WTC11 (cell line): Measurements from ENCODE around the gene BCO1. TPM values are rescaled to one million over a fixed set of nuclear protein-coding genes. Genes with fewer than 3 reads are reported as not detected.

Experiments
- ATAC-seq: fragments of 200-7000 bp; cut with Tn5 transposase; 2 replicates; pipeline ENCODE4 v1.10.0; 2021; ENCODE audit warnings: mild to moderate bottlenecking, moderate library complexity
- CTCF ChIA-PET: fragments of 300-600 bp; sonication (Branson Sonifier 250); formaldehyde crosslinking; loops from one replicate; lab custom pipeline; 2021; ENCODE audit warnings: antibody characterized with exemption; lab: Charles Lee
- POLR2A ChIA-PET: fragments of 350-600 bp; sonication (Branson Sonifier 250); formaldehyde crosslinking; loops from one replicate; lab custom pipeline; 2021; ENCODE audit warnings: antibody characterized with exemption; lab: Charles Lee
- DNase-seq: peaks from one replicate; pipeline ENCODE4 v3.0.0; 2021; ENCODE audit warnings: low spot score
- H3K27ac Mint-ChIP-seq: 2 replicates; pipeline ENCODE4 v1.8.0; 2021; ENCODE audit warnings: mixed read lengths
- H3K27me3 Mint-ChIP-seq: 2 replicates; pipeline ENCODE4 v1.8.0; 2021; ENCODE audit warnings: low read depth, mild to moderate bottlenecking, moderate library complexity, mixed read lengths
- H3K36me3 Mint-ChIP-seq: 2 replicates; pipeline ENCODE4 v1.8.0; 2021; ENCODE audit warnings: mixed read lengths
- H3K4me1 Mint-ChIP-seq: 2 replicates; pipeline ENCODE4 v1.8.0; 2022; ENCODE audit warnings: mixed read lengths
- H3K4me3 Mint-ChIP-seq: 2 replicates; pipeline ENCODE4 v1.8.0; 2021; ENCODE audit warnings: mild to moderate bottlenecking, moderate library complexity, mixed read lengths
- H3K9me3 Mint-ChIP-seq: 2 replicates; pipeline ENCODE4 v1.8.0; 2021; ENCODE audit warnings: mixed read lengths
- AR ChIP-seq: fragments of 250-450 bp; sonication (Bioruptor Pico); IDR thresholded peaks from 2 replicates; pipeline ENCODE4 v1.9.0; 2021; ENCODE audit warnings: mild to moderate bottlenecking
- ELF4 ChIP-seq: sonication (generic); formaldehyde crosslinking; IDR thresholded peaks from 2 replicates; pipeline ENCODE4 v1.8.1; 2022; ENCODE audit warnings: low read depth, mild to moderate bottlenecking, moderate library complexity, missing genetic modification reagents
- ETV6 ChIP-seq: sonication (generic); formaldehyde crosslinking; IDR thresholded peaks from 2 replicates; pipeline ENCODE4 v1.8.1; 2022; ENCODE audit warnings: mild to moderate bottlenecking, missing genetic modification reagents
- GABPB1 ChIP-seq: sonication (generic); formaldehyde crosslinking; IDR thresholded peaks from 2 replicates; pipeline ENCODE4 v1.8.1; 2023; ENCODE audit warnings: mild to moderate bottlenecking, missing genetic modification reagents
- GTF2I ChIP-seq: fragments of 250-450 bp; sonication (Bioruptor Pico); conservative IDR thresholded peaks from 2 replicates; pipeline ENCODE4 v1.4.0; 2021; ENCODE audit warnings: mild to moderate bottlenecking
- NFATC4 ChIP-seq: fragments of 250-450 bp; sonication (Bioruptor Pico); IDR thresholded peaks from 2 replicates; pipeline ENCODE4 v1.9.0; 2021; ENCODE audit warnings: mild to moderate bottlenecking
- NFE2L1 ChIP-seq: sonication (generic); formaldehyde crosslinking; IDR thresholded peaks from 2 replicates; pipeline ENCODE4 v1.8.1; 2023; ENCODE audit warnings: missing genetic modification reagents
- NR1H2 ChIP-seq: sonication (generic); formaldehyde crosslinking; IDR thresholded peaks from 2 replicates; pipeline ENCODE4 v1.9.0; 2021; ENCODE audit warnings: mild to moderate bottlenecking, moderate library complexity, missing genetic modification reagents
- NR2C2 ChIP-seq: sonication (generic); formaldehyde crosslinking; IDR thresholded peaks from 2 replicates; pipeline ENCODE4 v1.8.0; 2022; ENCODE audit warnings: mild to moderate bottlenecking, missing genetic modification reagents
- NR3C1 ChIP-seq: sonication (generic); formaldehyde crosslinking; conservative IDR thresholded peaks from 2 replicates; pipeline ENCODE4 v1.8.1; 2023; ENCODE audit warnings: low read depth, mild to moderate bottlenecking, missing genetic modification reagents
- TCF7 ChIP-seq: sonication (generic); formaldehyde crosslinking; IDR thresholded peaks from 2 replicates; pipeline ENCODE4 v1.8.0; 2022; ENCODE audit warnings: mild to moderate bottlenecking, low read depth, missing genetic modification reagents, moderate library complexity
- TEAD1 ChIP-seq: sonication (generic); formaldehyde crosslinking; IDR thresholded peaks from 2 replicates; pipeline ENCODE4 v1.8.0; 2022; ENCODE audit warnings: mild to moderate bottlenecking, missing genetic modification reagents
- TP53 ChIP-seq: sonication (generic); formaldehyde crosslinking; IDR thresholded peaks from 2 replicates; pipeline ENCODE4 v1.8.1; 2023; ENCODE audit warnings: mild to moderate bottlenecking, missing genetic modification reagents
- ZNF121 ChIP-seq: sonication (generic); formaldehyde crosslinking; IDR thresholded peaks from 2 replicates; pipeline ENCODE4 v1.8.0; 2023; ENCODE audit warnings: missing genetic modification reagents
- ZNF138 ChIP-seq: sonication (generic); formaldehyde crosslinking; conservative IDR thresholded peaks from 2 replicates; pipeline ENCODE4 v1.8.1; 2022; ENCODE audit warnings: mild to moderate bottlenecking, moderate library complexity, missing genetic modification reagents
- ZNF263 ChIP-seq: sonication (generic); formaldehyde crosslinking; IDR thresholded peaks from 2 replicates; pipeline ENCODE4 v1.8.1; 2022; ENCODE audit warnings: low read depth, mild to moderate bottlenecking, moderate library complexity, missing genetic modification reagents
- ZNF423 ChIP-seq: fragments of 250-450 bp; sonication (Bioruptor Pico); IDR thresholded peaks from 2 replicates; pipeline ENCODE4 v2.1.2; 2022; ENCODE audit warnings: mild to moderate bottlenecking, moderate library complexity
- total RNA-seq: library from RNA; stranded (reverse); gene quantifications from 3 replicates; pipeline ENCODE4 v1.2.3, GENCODE V29; 2021
- TF ChIP-seq, protein P1 (sequence below): sonication (generic); formaldehyde crosslinking; IDR thresholded peaks from 2 replicates; pipeline ENCODE4 v1.8.1; 2022; ENCODE audit warnings: low read depth, missing genetic modification reagents, borderline replicate concordance
- TF ChIP-seq, protein P2 (sequence below): sonication (generic); formaldehyde crosslinking; IDR thresholded peaks from 2 replicates; pipeline ENCODE4 v1.8.0; 2022; ENCODE audit warnings: mild to moderate bottlenecking, missing genetic modification reagents
- TF ChIP-seq, protein P3 (sequence below): sonication (generic); formaldehyde crosslinking; conservative IDR thresholded peaks from 2 replicates; pipeline ENCODE4 v1.8.1; 2023; ENCODE audit warnings: mild to moderate bottlenecking, low read depth, missing genetic modification reagents, moderate library complexity
- TF ChIP-seq, protein P4 (sequence below): sonication (generic); formaldehyde crosslinking; IDR thresholded peaks from 2 replicates; pipeline ENCODE4 v1.8.0; 2022; ENCODE audit warnings: mild to moderate bottlenecking, missing genetic modification reagents

The BCO1 gene
- total RNA-seq, 1 experiment from 2014 or later: 0.15 TPM

DNA sequence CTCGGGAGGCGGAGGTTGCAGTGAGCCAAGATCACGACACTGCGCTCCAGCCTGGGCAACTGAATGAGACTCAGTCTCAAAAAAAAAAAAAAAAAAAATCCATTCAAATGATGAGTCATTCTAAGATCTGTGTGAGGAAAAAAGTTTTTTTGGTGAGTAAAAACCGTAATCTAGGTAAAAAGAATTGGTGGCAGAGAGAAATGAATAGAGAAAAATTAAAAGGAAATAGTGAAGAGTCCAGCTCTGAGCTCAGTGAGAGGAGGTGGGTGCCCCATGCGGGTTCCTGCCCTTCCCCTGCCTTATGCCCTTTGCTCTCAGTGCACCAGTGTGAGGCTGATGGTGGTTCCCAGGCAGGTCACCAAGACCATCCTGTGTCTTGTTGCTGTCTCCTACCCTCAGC is 97.2 kb downstream of the BCO1 start:
- peaks cover 21% of the 10 kb centered on the region for H3K4me1 Mint-ChIP-seq
- POLR2A ChIA-PET: interaction anchor here (0.6 kb wide), 1 partner anchor 15 kb away, joined by 3 read pairs; no protein-coding TSS in a partner anchor
- CTCF ChIA-PET: interaction anchor here (0.7 kb wide), 1 partner anchor 93 kb away, joined by 3 read pairs; no protein-coding TSS in a partner anchor

GRCh38 chr16:81337097-81337496 is 98.6 kb downstream of the BCO1 start:
- Mint-ChIP-seq H3K27me3 (no peaks in the 10 kb centered on the region), H3K4me1 (peaks cover 21% of the 10 kb centered on the region), H3K4me3 (no peak overlapping the region), H3K27ac (no peak overlapping the region), H3K9me3 (peaks cover 37% of the 10 kb centered on the region), H3K36me3 (peaks cover 37% of the 10 kb centered on the region)
- CTCF ChIA-PET: no interaction called here
- no peak for TF ChIP-seq TCF7
- no peak for TF ChIP-seq ZNF138 (CRISPR knock-in tag)
- no peak for TF ChIP-seq ZNF121 (CRISPR knock-in tag)
- TF ChIP-seq NR2C2 (CRISPR knock-in tag): no peak
- TF ChIP-seq NR1H2 (CRISPR knock-in tag): no peak
- no peak for TF ChIP-seq NR3C1 (CRISPR knock-in tag)
- TF ChIP-seq, protein P1, sequence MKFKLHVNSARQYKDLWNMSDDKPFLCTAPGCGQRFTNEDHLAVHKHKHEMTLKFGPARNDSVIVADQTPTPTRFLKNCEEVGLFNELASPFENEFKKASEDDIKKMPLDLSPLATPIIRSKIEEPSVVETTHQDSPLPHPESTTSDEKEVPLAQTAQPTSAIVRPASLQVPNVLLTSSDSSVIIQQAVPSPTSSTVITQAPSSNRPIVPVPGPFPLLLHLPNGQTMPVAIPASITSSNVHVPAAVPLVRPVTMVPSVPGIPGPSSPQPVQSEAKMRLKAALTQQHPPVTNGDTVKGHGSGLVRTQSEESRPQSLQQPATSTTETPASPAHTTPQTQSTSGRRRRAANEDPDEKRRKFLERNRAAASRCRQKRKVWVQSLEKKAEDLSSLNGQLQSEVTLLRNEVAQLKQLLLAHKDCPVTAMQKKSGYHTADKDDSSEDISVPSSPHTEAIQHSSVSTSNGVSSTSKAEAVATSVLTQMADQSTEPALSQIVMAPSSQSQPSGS (CRISPR knock-in tag): no peak
- no peak for TF ChIP-seq ZNF423 (CRISPR knock-in tag)
- no peak for TF ChIP-seq GABPB1 (CRISPR knock-in tag)
- no peak for TF ChIP-seq AR (CRISPR knock-in tag)
- TF ChIP-seq NFATC4 (CRISPR knock-in tag): no peak
- TF ChIP-seq ELF4 (CRISPR knock-in tag): no peak
- no peak for TF ChIP-seq GTF2I (CRISPR knock-in tag)
- no peak for TF ChIP-seq NFE2L1 (CRISPR knock-in tag)
- no peak for TF ChIP-seq TEAD1 (CRISPR knock-in tag)
- no peak for TF ChIP-seq TP53 (CRISPR knock-in tag)
- no peak for DNase-seq
- ATAC-seq: no peak
- POLR2A ChIA-PET: no interaction called here

More for the DNA sequence above, 97.2 kb downstream of the BCO1 start:
- Mint-ChIP-seq H3K9me3 (peaks cover 25% of the 10 kb centered on the region), H3K27me3 (no peaks in the 10 kb centered on the region), H3K27ac (no peak overlapping the region), H3K36me3 (peaks cover 26% of the 10 kb centered on the region), H3K4me3 (no peak overlapping the region)
- no peak for DNase-seq
- no peak for ATAC-seq
- TF ChIP-seq, protein P2, sequence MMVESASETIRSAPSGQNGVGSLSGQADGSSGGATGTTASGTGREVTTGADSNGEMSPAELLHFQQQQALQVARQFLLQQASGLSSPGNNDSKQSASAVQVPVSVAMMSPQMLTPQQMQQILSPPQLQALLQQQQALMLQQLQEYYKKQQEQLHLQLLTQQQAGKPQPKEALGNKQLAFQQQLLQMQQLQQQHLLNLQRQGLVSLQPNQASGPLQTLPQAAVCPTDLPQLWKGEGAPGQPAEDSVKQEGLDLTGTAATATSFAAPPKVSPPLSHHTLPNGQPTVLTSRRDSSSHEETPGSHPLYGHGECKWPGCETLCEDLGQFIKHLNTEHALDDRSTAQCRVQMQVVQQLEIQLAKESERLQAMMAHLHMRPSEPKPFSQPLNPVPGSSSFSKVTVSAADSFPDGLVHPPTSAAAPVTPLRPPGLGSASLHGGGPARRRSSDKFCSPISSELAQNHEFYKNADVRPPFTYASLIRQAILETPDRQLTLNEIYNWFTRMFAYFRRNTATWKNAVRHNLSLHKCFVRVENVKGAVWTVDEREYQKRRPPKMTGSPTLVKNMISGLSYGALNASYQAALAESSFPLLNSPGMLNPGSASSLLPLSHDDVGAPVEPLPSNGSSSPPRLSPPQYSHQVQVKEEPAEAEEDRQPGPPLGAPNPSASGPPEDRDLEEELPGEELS (CRISPR knock-in tag): no peak
- TF ChIP-seq, protein P3, sequence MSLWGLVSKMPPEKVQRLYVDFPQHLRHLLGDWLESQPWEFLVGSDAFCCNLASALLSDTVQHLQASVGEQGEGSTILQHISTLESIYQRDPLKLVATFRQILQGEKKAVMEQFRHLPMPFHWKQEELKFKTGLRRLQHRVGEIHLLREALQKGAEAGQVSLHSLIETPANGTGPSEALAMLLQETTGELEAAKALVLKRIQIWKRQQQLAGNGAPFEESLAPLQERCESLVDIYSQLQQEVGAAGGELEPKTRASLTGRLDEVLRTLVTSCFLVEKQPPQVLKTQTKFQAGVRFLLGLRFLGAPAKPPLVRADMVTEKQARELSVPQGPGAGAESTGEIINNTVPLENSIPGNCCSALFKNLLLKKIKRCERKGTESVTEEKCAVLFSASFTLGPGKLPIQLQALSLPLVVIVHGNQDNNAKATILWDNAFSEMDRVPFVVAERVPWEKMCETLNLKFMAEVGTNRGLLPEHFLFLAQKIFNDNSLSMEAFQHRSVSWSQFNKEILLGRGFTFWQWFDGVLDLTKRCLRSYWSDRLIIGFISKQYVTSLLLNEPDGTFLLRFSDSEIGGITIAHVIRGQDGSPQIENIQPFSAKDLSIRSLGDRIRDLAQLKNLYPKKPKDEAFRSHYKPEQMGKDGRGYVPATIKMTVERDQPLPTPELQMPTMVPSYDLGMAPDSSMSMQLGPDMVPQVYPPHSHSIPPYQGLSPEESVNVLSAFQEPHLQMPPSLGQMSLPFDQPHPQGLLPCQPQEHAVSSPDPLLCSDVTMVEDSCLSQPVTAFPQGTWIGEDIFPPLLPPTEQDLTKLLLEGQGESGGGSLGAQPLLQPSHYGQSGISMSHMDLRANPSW (CRISPR knock-in tag): no peak
- TF ChIP-seq ZNF138 (CRISPR knock-in tag) (no peak), ZNF263 (CRISPR knock-in tag) (no peak), ETV6 (CRISPR knock-in tag) (no peak)
- TF ChIP-seq, protein P1 (CRISPR knock-in tag): no peak
- TF ChIP-seq, protein P4, sequence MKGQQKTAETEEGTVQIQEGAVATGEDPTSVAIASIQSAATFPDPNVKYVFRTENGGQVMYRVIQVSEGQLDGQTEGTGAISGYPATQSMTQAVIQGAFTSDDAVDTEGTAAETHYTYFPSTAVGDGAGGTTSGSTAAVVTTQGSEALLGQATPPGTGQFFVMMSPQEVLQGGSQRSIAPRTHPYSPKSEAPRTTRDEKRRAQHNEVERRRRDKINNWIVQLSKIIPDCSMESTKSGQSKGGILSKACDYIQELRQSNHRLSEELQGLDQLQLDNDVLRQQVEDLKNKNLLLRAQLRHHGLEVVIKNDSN (CRISPR knock-in tag): no peak
